DMS 273 treated with DMSO at 0.1 percent for 48 hours (cell line): Measurements from ENCODE around the gene SH2D3A.
"Not testable (repeated sequence)": the region's sequence is repeated elsewhere in the genome, so short reads cannot be mapped to it uniquely, and the experiment has no call there.

ENCODE experiments used
- DNase-seq: peaks from one replicate; lab custom pipeline; 2025; lab: John Stamatoyannopoulos, UW

The SH2D3A gene

DNA sequence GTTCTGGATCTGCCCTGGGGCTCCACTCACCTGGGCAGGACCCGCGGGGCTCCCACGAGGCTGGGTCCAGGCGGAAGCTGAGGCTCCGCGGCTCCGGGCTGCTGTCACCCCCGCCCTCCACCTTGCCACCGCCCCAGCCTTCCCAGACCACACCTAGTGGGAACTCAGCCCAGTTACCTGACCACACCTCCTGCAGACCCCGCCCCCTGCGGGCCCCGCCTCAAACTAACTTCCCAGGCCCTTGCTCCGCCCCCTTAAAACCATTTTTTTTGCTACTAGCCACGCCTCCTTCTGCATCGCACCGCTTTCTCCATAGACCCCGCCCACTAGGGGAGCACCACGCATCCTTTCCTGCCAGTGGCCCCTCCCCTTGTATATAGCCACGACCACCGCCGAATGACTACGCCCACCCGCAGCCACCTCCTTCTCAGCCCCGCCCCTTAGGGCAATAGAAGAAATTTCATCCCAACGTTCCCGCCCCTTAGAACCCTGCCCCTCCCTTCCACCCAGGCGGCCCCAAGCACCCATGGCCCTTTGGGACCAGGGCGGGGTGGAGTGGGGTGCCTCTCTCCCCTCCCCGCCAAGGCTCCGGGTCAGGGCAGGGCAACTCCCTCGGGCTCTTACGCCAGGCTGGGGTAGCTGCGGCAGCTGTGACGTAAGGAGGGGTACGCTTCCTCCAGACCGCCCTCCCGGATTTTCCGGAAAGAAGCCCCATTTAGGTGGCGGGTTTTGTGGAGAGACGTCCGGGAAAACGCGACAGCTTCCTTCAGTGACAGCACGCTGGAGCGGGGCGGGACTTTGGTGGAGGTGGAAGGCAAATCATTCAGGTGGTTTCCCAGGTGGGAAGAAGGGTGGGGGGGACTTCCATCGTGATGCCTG, at the start of gene SH2D3A:
Gene SH2D3A (minus strand): TSS at position 79 of the 879 bp plus-strand sequence. CDS start 3,687 bp downstream, outside the sequence.
- DNase-seq: no peak

DNA sequence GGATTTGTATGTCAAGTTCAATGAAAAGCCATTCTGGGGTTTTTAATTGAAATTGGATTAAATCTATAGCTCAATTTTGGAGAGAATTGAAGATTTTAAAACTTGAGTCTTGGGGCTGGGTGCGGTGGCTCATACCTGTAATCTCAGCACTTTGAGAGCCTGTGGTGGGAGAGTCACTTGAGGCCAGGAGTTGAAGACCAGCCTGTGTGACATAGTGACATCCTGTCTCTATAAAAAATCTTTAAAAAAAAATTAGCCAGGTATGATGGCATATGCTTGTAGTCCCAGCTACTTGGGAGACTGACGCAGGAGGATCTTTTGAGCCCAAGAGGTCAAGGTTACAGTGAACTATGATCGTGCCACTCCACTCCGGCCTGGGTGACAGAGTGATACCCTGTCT, 46.4 kb upstream of the SH2D3A start:
- DNase-seq: no peak

DNA sequence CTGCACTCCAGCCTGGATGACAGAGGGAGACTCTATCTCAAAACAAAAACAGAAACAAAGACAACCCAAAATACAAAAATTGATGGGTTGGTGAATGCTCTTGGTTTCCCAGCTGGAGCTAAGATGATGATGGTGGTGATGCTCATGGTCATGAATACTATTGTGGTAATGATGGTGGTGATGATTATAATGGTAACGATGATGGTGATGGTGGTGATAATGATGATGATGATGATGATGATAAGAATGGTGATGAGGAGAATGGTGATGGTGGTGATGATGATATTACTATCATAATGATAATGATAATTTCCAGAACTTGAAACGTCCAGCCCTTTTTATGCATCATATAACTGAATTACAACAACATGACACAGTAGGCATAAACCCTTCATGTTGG, 45.4 kb upstream of the SH2D3A start:
- no peak for DNase-seq

DNA sequence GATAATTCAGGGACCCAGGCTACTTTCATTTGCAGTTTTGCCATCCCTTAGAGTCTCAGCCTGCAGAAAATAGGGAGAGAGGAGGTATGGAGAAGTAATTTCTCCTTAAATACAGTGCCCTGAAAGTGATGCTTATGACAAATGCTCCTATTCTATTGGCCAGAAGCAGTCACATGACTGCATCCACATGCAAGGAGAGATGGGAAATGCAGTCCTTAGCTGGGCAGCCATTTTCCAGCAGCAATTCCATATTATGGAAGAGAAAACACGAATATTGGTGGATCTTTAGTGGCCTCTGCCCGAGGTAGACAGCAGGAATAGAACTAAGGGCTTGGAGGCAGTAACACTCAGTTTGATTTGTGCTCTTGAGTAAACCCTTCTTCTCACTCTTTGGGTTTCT, 44.7 kb upstream of the SH2D3A start:
- peak; percentile 16 for DNase-seq

DNA sequence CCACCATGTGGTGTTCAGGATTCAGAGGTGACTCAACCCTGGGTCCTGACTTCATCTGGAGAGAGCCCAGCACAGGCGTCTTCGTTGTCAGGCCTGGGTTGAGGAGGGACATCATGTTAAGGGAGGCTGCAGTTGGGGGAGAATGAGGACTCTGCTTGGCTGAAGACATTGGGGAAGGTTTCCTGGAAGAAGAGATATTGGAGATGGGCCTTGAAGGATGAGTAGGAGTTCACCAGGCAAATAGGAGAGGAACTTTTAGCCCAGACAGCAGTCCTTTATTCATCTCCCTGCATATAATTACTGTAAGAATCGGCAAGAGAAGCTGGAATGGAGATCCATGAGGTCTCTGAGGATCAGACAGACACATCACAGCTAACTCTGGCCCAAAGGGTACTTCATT, 44.1 kb upstream of the SH2D3A start:
- no peak for DNase-seq

DNA sequence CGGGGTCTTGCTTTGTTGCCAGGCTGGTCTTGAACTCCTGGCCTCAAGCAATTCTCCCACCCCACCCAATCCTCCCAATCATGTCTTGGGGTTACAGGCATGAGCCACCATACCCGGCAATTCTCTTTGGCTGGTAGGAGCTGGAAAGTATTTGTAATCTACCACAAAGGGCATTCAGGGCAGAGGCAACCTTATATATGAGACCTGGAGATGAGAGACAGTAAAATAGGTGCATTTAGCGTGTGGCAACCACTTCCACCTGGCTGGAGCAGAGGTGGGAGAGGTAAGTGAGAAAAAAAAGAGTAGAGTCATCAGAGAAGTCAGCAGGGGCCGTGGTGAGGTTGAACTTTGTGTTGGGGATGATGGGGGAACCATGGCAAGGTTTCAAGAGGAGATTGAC, 42.0 kb upstream of the SH2D3A start:
- no peak for DNase-seq

DNA sequence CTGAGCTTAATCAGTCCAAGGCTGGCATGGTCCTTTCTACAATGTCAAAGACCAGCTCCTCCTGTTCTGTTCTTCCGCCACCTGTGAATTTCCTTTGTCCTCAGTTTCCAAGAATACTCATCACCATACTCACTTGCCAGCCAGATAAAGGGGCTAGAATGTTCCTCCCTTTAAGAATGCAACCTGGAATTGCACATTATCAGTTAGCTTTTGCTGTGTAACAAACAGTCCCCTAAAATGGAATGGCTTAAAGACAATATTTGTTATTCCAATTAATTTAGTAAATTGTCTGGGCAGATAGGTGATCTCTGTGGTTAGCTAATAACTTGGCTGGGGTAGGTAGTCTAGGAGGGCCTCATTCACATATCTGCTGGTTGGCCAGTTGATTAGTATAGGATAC, 41.3 kb upstream of the SH2D3A start:
- DNase-seq: no peak

DNA sequence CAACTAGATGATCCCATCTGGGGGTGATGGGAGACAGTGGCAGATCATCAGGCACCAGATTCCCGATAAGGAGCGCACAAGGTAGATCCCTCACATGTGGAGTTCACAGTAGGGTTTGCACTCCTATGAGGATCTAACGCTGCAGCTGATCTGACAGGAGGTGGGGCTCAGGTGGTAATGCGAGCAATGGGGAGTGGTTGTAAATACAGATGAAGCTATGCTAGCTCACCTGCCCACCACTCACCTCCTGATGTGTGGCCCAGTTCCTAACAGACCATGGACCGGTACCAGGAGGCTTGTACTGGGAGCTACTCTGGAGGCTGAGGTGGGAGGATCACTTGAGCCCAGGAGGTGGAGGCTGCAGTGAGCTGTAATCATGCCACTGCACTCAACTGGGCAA, 40.1 kb upstream of the SH2D3A start:
- no peak for DNase-seq

DNA sequence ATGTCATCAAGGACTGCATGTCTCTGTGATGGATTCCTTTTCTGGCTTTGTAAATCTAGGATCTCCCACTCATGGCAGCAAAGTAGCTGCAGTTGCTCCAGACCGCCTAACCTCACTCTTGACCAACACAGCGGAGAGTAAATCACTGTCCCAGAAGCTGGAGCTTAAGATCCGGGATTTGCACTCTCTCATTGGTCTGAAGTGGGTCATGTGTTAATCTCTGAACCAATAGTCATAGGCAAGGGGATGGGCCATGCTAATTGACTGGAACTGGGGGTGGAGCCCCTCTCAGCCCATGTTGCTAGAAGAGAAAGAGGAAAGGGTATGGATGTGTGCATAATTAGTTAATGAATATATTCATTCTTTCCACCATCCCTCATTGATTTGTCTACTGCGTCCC, 39.3 kb upstream of the SH2D3A start:
- DNase-seq: no peak

DNA sequence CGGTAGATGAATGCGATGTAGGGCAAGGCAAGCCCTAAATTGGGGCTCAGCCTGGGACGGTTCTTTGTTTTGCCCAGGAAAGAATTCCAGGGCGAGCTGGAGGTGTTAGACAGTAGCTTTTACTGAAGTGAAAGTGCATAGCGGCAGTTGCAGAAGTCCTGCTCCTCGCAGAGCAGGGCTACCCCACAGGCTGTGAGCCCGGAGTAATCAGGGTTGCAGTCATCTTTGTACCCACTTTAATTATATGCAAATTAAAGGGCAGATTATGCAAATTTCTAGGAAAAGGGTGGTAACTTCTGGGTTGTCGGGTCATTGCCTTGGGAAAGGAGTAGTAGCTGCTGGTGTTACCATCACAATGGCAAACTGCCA, 35.8 kb upstream of the SH2D3A start:
- DNase-seq: no peak

DNA sequence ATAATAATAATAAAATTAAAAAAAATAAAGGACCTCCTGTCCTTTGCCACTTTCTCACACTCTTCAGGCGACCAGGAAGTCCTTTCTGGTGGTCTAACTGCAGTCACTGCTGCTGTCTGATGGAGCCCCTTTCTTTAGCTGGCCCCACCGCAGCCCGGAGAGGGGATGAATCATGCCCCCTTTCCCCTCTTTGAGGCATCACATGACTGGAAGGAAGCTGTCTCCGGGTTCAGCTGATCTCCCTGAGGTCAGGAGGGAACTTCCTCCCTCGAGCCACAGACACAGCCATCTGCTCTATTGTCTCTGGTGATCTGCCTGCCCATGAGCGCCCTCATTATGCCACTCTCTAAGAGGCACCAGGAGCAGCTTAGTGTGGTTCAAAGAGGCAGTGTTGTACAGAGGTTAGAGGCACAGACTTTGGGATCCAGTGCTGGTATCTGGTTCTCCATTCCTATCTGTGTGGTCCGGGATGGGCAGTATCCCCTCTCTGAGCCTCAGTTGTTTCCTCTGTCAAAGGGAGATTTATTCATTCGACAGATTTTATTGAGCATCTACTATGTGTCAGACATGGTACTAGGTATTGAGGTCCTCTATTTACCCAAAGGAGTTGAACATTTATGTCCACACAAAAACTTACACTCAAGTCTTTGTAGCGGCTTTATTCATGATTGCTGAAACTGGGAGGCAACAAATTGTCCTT, 35.3 kb upstream of the SH2D3A start:
- DNase-seq: peak; percentile 6

DNA sequence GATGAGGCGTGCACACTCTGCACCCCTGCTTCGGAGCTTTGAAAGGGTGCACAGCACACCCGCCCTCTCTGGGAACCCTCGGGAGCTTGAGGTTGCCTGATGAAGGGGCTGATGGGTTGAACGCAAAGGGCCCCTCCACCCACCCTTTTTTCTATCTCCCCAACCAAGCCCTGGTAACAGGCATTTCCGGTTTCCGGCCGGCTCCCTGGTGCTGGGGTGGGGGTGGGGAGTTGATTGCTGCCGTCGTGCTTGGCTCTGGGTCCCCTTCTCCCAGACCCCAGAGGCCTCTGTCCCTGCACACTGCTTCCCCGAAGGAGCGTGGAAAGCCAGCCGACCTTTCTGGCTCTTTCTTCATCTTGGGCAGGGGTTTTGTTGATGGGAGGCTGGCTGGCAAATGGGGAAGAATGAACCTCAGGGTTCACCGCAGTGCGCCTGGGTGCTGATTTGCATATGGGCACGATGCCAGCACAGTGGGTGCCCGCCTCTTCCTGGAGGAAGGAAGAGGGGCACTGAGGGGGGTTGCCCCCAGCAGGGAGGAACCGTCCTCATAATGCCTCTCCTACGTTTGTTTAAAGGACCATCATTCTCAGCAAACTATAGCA, 34.4 kb upstream of the SH2D3A start:
- no peak for DNase-seq

DNA sequence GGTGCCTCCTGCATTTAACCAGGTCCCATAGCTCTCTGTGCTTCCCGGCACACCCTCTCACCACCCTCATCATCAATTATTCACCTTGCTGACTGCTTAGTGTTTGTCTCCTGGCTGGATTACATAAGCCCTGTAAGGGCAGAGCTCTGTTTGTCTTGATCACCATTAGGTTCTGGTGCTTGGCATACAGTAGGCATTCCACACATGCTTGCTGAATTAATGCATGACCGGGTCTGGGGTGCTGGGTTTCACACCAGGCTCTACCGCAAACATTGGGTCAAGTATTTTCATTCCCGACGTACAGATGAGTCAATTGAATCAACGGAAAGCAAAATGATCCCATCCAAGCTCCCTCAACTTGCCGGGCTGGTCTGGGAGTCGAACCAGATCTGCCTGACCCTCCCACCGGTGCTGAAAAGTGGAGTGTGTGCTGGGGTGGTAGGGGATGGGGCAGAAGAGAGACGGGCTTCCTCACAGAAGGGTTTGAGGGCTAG, 33.8 kb upstream of the SH2D3A start:
- DNase-seq: no peak

DNA sequence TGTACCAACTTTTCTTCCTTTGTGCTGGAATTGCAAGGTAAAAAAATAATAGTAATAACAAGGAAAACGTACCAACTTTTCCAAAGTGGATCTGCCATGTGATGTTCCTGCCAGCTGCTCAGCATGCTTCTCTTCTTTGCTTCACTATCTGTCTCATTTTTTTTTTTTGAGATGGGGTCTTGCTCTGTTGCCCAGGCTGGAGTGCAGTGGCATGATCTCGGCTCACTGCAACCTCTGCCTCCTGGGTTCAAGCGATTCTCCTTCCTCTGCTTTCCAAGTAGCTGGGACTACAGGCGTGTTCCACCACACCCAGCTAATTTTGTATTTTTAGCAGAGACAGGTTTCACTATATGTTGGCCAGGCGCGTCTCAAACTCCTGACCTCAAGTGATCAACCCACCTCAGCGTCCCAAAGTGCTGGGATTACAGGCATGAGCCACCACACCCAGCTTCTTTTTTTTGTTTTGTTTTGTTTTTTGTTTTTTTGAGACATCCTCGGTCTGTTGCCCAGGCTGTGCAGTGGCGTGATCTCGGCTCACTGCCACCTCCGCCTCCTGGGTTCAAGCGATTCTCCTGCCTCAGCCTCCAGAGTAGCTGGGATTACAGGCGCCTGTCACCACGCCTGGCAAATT, 33.0 kb upstream of the SH2D3A start:
- not testable (repeated sequence) for DNase-seq

DNA sequence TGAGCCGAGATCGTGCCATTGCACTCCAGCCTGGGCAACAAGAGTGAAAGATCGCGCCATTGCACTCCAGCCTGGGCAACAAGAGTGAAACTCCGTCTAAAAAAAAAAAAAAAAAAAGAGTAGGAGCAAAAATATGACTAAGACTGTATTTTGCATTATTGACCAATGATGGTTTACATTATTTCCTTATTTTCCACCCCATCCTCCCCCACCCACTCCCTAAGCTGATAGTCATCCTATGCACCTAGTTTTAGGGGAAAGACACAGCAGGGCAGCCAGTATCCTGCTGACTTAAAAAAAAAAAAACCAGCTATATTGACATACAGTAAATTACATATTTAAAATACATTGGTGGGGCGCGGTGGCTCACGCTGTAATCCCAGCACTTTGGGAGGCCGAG, 30.4 kb upstream of the SH2D3A start:
- no peak for DNase-seq

DNA sequence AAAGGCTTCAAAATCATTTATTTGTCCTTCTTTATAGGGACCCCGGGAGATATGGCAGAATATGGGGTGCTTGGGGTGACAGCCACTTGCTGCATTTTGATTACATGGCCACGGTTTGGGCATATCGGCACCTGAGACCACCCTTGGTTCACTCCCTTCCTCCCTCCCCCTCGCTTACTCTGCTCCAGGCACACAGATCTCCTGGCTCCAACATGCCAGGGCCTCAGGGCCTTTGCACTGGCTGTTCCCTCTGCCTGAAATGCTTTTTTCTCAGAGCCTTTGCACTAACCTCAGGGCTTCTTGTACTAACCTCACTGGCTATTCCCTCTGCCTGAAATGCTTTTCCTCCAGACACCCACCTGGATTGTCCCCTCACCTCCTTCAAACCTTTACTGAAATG, 29.0 kb upstream of the SH2D3A start:
- no peak for DNase-seq

DNA sequence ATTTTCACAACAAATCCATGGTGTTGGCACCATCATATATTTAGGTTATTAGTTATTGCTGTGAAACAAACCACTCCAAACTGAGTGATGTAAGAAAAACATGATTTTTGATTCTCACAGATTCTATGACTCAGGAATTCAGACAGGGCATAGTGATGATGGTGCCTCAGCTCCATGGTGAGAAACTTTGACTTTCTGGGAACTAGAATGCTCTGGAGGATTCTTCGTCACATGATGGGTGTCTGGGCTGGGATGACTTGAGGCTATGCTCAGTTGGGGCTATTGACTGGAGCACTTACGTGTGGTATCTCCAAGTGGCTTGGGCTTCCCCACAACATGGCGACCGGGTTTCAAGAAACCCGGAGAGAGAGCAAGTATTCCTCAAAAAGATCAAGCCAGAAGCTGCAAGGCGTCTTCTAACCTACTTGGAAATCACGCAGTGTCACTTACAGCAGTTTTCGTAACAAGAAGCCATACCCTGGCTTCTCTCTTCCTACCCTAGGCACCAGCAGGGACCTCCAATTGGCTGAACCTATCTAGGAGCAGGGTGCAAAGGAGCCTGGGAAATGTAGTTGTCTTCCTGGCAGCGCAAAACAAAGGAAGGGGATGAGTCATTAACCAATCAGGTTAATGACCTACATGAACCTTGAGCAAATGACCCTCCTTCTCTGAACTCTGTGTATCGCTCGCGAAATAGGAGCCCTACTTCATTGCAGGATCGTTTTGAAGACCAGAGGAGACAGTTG, 27.6 kb upstream of the SH2D3A start:
- DNase-seq: no peak

DNA sequence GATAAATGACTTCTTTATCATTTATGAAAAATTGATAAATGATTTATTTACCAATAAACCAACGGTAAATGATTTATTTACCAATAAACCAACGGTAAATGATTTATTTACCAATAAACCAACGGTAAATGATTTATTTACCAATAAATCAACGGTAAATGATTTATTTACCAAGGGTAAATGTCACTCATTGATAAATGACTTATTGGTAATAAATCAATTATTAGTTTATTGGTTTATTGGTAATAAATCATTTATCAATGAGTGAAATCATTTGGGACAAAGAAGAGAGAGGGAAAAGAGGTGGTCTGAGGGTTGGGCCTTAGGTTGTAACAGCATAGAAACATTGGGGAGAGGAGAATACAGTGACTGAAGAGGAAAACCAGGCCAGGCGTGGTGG, 26.7 kb upstream of the SH2D3A start:
- DNase-seq: no peak

DNA sequence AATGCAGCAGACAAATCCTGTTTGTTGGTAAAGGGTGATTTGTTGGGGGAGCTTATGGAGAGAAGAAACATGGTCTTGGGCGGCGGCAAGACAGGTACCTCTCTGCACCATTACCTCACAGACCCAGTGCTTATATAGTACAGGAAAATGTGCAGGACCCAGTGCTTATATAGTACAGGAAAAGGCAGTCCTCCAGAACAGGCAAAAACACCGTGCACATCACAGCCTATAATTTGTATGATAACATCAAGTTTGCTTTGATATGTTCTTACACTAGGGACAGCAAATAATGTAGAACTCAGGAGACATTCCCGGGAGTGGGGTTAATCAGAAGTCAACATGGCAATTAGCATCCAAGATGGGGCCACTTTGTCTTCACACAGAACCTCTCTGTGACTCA, 26.2 kb upstream of the SH2D3A start:
- no peak for DNase-seq

DNA sequence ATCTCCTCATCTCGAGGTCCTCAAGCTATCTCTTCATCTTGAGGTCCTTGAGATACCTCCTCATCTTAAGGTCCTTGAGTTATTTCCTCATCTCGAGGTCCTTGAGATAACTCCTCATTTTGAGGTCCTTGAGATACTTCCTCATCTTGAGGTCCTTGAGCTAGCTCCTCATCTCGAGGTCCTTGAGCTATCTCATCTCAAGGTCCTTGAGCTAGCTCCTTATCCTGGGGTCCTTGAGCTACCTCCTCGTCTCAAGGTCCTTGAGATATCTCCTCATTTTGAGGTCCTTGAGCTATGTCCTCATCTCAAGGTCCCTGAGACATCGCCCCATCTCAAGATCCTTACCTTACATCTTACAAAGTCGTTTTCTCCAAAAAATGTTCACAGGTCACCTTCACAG, 24.0 kb upstream of the SH2D3A start:
- no peak for DNase-seq

DNA sequence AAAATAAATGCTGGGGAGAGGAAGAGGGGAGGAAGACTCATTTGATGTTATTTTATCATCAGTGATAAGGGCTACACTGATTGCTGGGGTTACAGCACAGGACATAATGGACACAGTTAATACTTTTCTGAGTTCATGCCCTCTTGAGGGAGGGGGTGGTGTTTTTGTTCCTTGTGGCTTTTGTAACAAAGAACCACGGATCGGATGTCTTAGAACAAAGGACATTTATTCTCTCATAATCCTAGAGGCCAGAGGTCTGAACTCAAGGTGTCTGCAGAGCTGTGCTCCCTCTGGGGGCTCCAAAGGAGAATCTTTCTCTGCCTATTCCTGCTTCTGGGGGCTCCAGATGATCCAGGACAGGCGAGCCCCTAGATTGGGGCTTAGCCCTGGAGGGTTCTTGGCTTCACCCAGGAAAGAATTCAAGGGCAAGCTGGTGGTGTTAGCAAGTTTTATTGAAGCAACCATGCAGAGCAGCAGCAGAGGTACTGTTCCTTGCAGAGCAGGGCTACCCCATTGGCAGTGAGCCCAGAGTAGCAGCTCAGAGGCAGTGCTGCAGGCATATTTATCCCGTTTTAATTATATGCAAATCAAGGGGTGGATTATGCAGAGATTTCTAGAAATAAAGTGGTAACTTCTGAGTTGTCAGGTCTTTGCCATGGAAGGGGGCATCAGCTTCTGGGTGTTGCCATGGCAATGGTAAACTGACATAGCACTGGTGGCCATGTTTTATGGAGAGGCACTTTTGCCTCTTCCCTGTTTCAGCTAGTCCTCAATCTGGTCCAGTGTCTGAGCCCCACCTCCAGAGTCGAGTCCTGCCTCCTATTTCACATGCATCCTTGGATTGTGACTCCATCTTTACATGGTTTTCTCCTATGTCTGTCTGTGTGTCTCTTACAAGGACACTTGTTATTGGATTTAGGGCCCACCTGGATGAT, 23.2 kb upstream of the SH2D3A start:
- no peak for DNase-seq
